ENCODE measurements around the gene VPS26C.

The VPS26C gene

DNA sequence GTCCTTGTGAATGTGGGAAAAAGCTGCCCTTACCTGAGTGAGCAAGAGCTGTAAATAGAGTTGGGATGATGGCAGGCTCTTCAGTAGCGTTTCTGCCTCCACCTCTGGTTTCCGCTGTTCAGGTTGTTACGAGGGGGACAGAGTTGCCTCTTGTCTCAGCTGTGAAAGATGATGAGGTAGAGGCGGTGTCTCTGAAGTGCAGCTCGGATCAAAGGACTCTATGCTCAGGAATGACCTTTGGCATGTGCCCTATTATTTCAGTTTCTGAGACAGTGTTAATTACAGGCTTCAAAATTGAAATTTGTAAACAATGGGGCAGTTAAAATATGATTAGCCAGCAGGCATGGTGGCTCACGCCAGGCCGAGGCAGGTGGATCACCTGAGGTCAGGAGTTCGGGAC lies 70.3 kb downstream of the VPS26C start:
- Histone ChIP-seq H3K36me3 (replicated peaks) (peaks cover 36% of the 10 kb centered on the region), H3K4me1 (peaks cover 14% of the 10 kb centered on the region), H3K27me3 (ENCODE audit: low read depth) (no peaks in the 10 kb centered on the region), H3K4me3 (no peak overlapping the region), H3K9me3 (no peaks in the 10 kb centered on the region)
- in situ Hi-C loops (cut with MboI; ENCODE audit: low sequenced_read_pairs) = no loop called here
- DNase-seq (ENCODE audit: low spot score in 2 of 2) = no peak

GRCh38 chr21:37195610-37196009 lies 71.5 kb downstream of the VPS26C start:
- H3K36me3 ChIP-seq (replicated peaks) = peaks cover 31% of the 10 kb centered on the region
- no peaks in the 10 kb centered on the region for H3K9me3 ChIP-seq
- H3K4me1 ChIP-seq = peaks cover 14% of the 10 kb centered on the region
- in situ Hi-C loops (cut with MboI; ENCODE audit: low sequenced_read_pairs) = no loop called here
- H3K27me3 ChIP-seq (ENCODE audit: low read depth) = no peaks in the 10 kb centered on the region
- no peak overlapping the region for H3K4me3 ChIP-seq
- DNase-seq (ENCODE audit: low spot score in 2 of 2) = no peak

DNA sequence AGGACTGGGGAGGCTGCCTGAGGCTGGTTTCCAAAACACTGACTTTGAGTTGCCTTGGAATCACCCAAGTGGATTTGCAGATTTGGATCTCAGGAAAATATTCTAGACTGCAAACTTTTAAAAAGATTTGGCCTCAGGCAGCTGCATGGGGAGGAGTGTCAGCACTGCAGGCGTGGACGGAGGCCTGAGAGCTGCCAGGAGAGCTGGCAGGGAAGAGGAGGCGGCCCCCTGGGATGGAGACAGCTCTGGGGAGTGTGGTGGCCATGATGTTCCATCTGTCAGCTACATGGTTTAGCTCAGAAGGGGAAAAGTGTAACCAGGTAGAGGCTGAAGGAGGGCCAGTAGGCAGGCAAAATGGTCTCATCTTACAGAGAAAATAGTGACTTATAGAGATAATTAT lies 72.1 kb downstream of the VPS26C start:
- Histone ChIP-seq H3K9me3 (no peaks in the 10 kb centered on the region), H3K4me1 (peaks cover 14% of the 10 kb centered on the region), H3K27me3 (ENCODE audit: low read depth) (no peaks in the 10 kb centered on the region), H3K4me3 (no peak overlapping the region), H3K36me3 (replicated peaks) (peaks cover 26% of the 10 kb centered on the region)
- in situ Hi-C loops (cut with MboI; ENCODE audit: low sequenced_read_pairs) = no loop called here
- DNase-seq (ENCODE audit: low spot score in 2 of 2) = no peak

GRCh38 chr21:37193676-37194075 lies 73.5 kb downstream of the VPS26C start:
- in situ Hi-C loops (cut with MboI; ENCODE audit: low sequenced_read_pairs) = no loop called here
- Histone ChIP-seq H3K9me3 (no peaks in the 10 kb centered on the region), H3K4me3 (no peak overlapping the region), H3K27me3 (ENCODE audit: low read depth) (no peaks in the 10 kb centered on the region), H3K36me3 (replicated peaks) (peaks cover 27% of the 10 kb centered on the region), H3K4me1 (peaks cover under 1% of the 10 kb centered on the region; the same call in 1 of the 2 replicates)
- no peak for DNase-seq (ENCODE audit: low spot score in 2 of 2)

- no peak for DNase-seq (ENCODE audit: low spot score in 2 of 2)
- H3K4me3 ChIP-seq = no peak overlapping the region
- peaks cover 23% of the 10 kb centered on the region for H3K36me3 ChIP-seq (replicated peaks)
- in situ Hi-C loops (cut with MboI; ENCODE audit: low sequenced_read_pairs) = no loop called here
- H3K27me3 ChIP-seq (ENCODE audit: low read depth) = no peaks in the 10 kb centered on the region
- no peaks in the 10 kb centered on the region for H3K4me1 ChIP-seq
- no peaks in the 10 kb centered on the region for H3K9me3 ChIP-seq
Observed at GRCh38 chr21:37193006-37193405, 74.1 kb downstream of the VPS26C start.

DNA sequence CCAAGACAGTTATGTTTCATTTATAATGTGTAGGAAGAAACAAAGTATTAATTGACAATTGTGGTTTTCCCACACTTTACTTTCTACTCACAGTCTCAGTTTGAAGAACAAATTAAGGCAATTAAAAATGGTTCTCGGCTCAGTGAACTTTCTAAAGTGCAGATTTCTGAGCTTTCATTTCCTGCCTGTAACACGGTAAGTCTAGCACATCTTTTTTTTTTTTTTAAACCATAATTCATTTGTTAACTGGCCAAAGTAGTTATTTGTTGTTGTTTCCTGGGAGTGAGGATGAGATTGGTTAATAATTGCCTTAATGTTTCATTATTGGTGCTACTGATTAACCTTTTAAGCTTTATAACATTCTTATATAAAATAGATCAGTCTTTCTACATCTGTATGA lies 75.1 kb downstream of the VPS26C start:
- peaks cover 26% of the 10 kb centered on the region for H3K36me3 ChIP-seq (replicated peaks)
- in situ Hi-C loops (cut with MboI; ENCODE audit: low sequenced_read_pairs) = no loop called here

DNA sequence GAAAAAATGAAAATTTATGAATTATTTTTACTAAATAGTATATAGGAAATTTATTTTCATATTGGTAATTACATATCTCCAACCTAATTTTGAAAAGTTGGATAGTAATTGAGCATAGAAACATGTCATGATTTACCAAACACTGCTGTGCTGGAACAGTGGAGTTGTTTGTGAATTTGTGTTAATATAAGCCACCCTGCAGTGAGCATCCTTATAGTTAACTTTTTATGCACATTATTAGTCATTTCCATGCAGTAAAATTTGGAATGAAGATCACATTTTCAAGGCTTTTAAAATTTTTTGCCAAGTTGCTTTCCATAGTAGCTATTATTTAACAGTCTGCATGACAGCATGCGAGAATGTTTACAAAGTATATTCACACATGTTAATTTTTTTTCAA lies 78.3 kb downstream of the VPS26C start:
- Histone ChIP-seq H3K4me1 (no peaks in the 10 kb centered on the region), H3K9me3 (no peaks in the 10 kb centered on the region), H3K36me3 (replicated peaks) (peaks cover 32% of the 10 kb centered on the region), H3K4me3 (no peak overlapping the region), H3K27me3 (ENCODE audit: low read depth) (no peaks in the 10 kb centered on the region)
- in situ Hi-C loops (cut with MboI; ENCODE audit: low sequenced_read_pairs) = no loop called here
- no peak for DNase-seq (ENCODE audit: low spot score in 2 of 2)

More for the DNA sequence above, 75.1 kb downstream of the VPS26C start:
- no peak for DNase-seq (ENCODE audit: low spot score in 2 of 2)
- Histone ChIP-seq H3K4me1 (no peaks in the 10 kb centered on the region), H3K4me3 (no peak overlapping the region), H3K27me3 (ENCODE audit: low read depth) (no peaks in the 10 kb centered on the region), H3K9me3 (no peaks in the 10 kb centered on the region)

DNA sequence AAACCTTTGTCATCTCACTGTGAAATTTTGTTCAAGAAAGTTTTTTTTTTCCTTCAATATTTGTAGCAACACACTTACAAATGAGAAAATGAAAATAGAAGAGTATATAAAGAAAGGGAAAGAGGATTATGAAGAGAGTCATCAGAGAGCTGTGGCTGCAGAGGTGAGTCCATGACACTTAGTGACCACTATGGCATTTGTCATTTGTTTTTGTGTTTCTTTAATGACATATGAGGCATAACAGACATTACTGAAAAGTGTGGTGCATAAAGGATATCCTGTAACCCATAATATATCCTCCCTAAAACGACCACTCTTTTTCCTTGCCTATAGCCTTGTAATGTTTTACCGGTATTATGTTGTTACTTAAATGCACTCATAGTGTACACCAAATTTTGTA lies 80.2 kb downstream of the VPS26C start:
- DNase-seq (ENCODE audit: low spot score in 2 of 2) = no peak
- Histone ChIP-seq H3K4me3 (no peak overlapping the region), H3K9me3 (no peaks in the 10 kb centered on the region), H3K27me3 (ENCODE audit: low read depth) (no peaks in the 10 kb centered on the region), H3K36me3 (replicated peaks) (peaks cover 24% of the 10 kb centered on the region), H3K4me1 (no peaks in the 10 kb centered on the region)
- in situ Hi-C loops (cut with MboI; ENCODE audit: low sequenced_read_pairs) = no loop called here

GRCh38 chr21:37184784-37185593 lies 82.1 kb downstream of the VPS26C start:
- no peak for DNase-seq (ENCODE audit: low spot score in 2 of 2)
- in situ Hi-C loops (cut with MboI; ENCODE audit: low sequenced_read_pairs) = no loop called here
- Histone ChIP-seq H3K36me3 (replicated peaks) (peaks cover 19% of the 10 kb centered on the region), H3K4me1 (no peaks in the 10 kb centered on the region), H3K4me3 (no peak overlapping the region), H3K9me3 (no peaks in the 10 kb centered on the region), H3K27me3 (ENCODE audit: low read depth) (no peaks in the 10 kb centered on the region)

- Histone ChIP-seq H3K9me3 (no peaks in the 10 kb centered on the region), H3K4me1 (no peaks in the 10 kb centered on the region), H3K4me3 (no peak overlapping the region), H3K27me3 (ENCODE audit: low read depth) (no peaks in the 10 kb centered on the region), H3K36me3 (replicated peaks) (peaks cover 16% of the 10 kb centered on the region)
- no peak for DNase-seq (ENCODE audit: low spot score in 2 of 2)
- in situ Hi-C loops (cut with MboI; ENCODE audit: low sequenced_read_pairs) = no loop called here
Observed at GRCh38 chr21:37183749-37184148, 83.4 kb downstream of the VPS26C start.

DNA sequence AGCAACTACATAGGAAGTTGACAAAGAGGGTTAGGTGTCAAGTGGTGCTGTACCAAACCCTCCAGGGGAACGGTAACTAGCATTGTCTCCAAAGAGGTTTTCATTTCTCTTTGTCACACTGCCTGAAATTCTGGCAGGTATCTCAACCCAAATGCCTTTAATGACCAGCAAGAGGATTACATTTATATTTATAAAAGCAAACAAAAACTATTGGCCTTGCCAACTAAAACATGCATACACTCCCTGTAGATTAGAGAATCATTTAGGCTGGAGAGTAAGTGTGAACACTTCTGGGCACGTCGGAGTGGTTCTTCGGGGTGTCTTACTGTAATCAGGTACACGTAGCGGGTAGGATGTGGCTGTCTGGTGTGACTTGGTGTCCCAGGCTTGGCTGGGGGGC lies 84.9 kb downstream of the VPS26C start:
- Histone ChIP-seq H3K36me3 (replicated peaks) (peaks cover 13% of the 10 kb centered on the region), H3K27me3 (ENCODE audit: low read depth) (no peaks in the 10 kb centered on the region), H3K9me3 (no peaks in the 10 kb centered on the region), H3K4me1 (peaks cover 6% of the 10 kb centered on the region), H3K4me3 (no peak overlapping the region)
- DNase-seq (ENCODE audit: low spot score in 2 of 2) = no peak
- in situ Hi-C loops (cut with MboI; ENCODE audit: low sequenced_read_pairs) = no loop called here

- H3K27me3 ChIP-seq (ENCODE audit: low read depth) = no peaks in the 10 kb centered on the region
- in situ Hi-C loops (cut with MboI; ENCODE audit: low sequenced_read_pairs) = no loop called here
- H3K9me3 ChIP-seq = no peaks in the 10 kb centered on the region
- peaks cover 6% of the 10 kb centered on the region for H3K4me1 ChIP-seq
- DNase-seq (ENCODE audit: low spot score in 2 of 2) = no peak
- peaks cover 10% of the 10 kb centered on the region; the same call in 1 of the 2 replicates for H3K36me3 ChIP-seq (replicated peaks)
- H3K4me3 ChIP-seq = no peak overlapping the region
Observed at GRCh38 chr21:37181059-37181458, 86.1 kb downstream of the VPS26C start.

DNA sequence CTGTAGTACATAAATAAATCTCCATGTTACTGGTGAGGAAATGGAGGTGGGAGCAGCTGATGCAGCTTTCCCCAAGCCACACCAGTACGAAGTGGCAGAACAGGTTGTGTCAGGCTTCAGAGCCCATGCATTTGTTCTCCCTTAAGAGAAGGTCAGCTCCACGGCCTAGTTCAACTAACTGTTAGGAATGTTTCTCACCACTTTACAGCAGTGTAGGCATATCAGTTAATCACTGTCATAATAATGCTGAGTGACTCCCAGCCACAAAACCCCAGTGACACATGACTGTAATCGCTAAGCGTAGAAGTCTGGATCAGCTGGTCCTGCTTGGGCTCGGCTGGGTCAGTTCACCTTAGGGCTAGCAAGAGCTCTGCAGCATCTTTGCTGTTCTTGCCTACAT lies 90.4 kb downstream of the VPS26C start:
- Histone ChIP-seq H3K36me3 (replicated peaks) (peaks cover 27% of the 10 kb centered on the region), H3K27me3 (ENCODE audit: low read depth) (no peaks in the 10 kb centered on the region), H3K4me1 (peaks cover 6% of the 10 kb centered on the region), H3K9me3 (no peaks in the 10 kb centered on the region), H3K4me3 (no peak overlapping the region)
- in situ Hi-C loops (cut with MboI; ENCODE audit: low sequenced_read_pairs) = no loop called here
- no peak for DNase-seq (ENCODE audit: low spot score in 2 of 2)

Data from HAP-1 (cell line).